ENCODE measurements around the gene VN1R5.
"Not testable (repeated sequence)": the region's sequence is repeated elsewhere in the genome, so short reads cannot be mapped to it uniquely, and the experiment has no call there.

VN1R5 gene

GRCh38 chr1:247255772-247256171, at the start of gene VN1R5:
Gene VN1R5, plus strand, starts transcription at chr1:247256072.
- DNase-seq (ENCODE audit: low read depth), result not testable (repeated sequence)

- DNase-seq (ENCODE audit: low read depth), result no peak
Measured at GRCh38 chr1:247209396-247209795, 46.5 kb upstream of the VN1R5 start.

GRCh38 chr1:247210062-247210375, 45.9 kb upstream of the VN1R5 start:
- DNase-seq (ENCODE audit: low read depth), result no peak

- DNase-seq (ENCODE audit: low read depth), result peak; percentile 93
Measured at GRCh38 chr1:247210376-247211117, 45.3 kb upstream of the VN1R5 start.

- no peak for DNase-seq (ENCODE audit: low read depth)
Measured at GRCh38 chr1:247211339-247211738, 44.5 kb upstream of the VN1R5 start.

GRCh38 chr1:247212012-247212411, 43.9 kb upstream of the VN1R5 start:
- DNase-seq (ENCODE audit: low read depth), result no peak

- no peak for DNase-seq (ENCODE audit: low read depth)
Measured at GRCh38 chr1:247212627-247213617, 43.0 kb upstream of the VN1R5 start.

GRCh38 chr1:247216261-247216660, 39.6 kb upstream of the VN1R5 start:
- no peak for DNase-seq (ENCODE audit: low read depth)

GRCh38 chr1:247218121-247218651, 37.7 kb upstream of the VN1R5 start:
- DNase-seq (ENCODE audit: low read depth), result no peak

GRCh38 chr1:247220280-247220679, 35.6 kb upstream of the VN1R5 start:
- DNase-seq (ENCODE audit: low read depth), result not testable (repeated sequence)

GRCh38 chr1:247222840-247223239, 33.0 kb upstream of the VN1R5 start:
- no peak for DNase-seq (ENCODE audit: low read depth)

- DNase-seq (ENCODE audit: low read depth), result no peak
Measured at GRCh38 chr1:247224822-247225221, 31.1 kb upstream of the VN1R5 start.

- DNase-seq (ENCODE audit: low read depth), result no peak
Measured at GRCh38 chr1:247228133-247228532, 27.7 kb upstream of the VN1R5 start.

GRCh38 chr1:247241691-247242090, 14.2 kb upstream of the VN1R5 start:
- DNase-seq (ENCODE audit: low read depth), result no peak

GRCh38 chr1:247243524-247244137, 12.2 kb upstream of the VN1R5 start:
- DNase-seq (ENCODE audit: low read depth), result no peak

GRCh38 chr1:247246325-247247115, 9.4 kb upstream of the VN1R5 start:
- no peak for DNase-seq (ENCODE audit: low read depth)

- no peak for DNase-seq (ENCODE audit: low read depth)
Measured at GRCh38 chr1:247247568-247247967, 8.3 kb upstream of the VN1R5 start.

GRCh38 chr1:247266053-247266452, 10.2 kb downstream of the VN1R5 start:
- DNase-seq (ENCODE audit: low read depth), result no peak

GRCh38 chr1:247268390-247269045, 12.6 kb downstream of the VN1R5 start:
- DNase-seq (ENCODE audit: low read depth), result no peak

GRCh38 chr1:247269133-247269532, 13.3 kb downstream of the VN1R5 start:
- DNase-seq (ENCODE audit: low read depth), result no peak

GRCh38 chr1:247270003-247270402, 14.1 kb downstream of the VN1R5 start:
- no peak for DNase-seq (ENCODE audit: low read depth)

Measured in stimulated activated CD8-positive, alpha-beta memory T cell treated with anti-CD3 and anti-CD28 coated beads, Interleukin-4, amount 100 ng/mL, for 24 hours (primary cell).